GM13977 (cell line): ENCODE data around the gene BEGAIN.

Experiments used
- DNase-seq: peaks from one replicate; pipeline ENCODE4 v3.0.0; 2012; ENCODE audit warnings: low spot score
- in situ Hi-C: fragments of 300-500 bp; cut with MboI; formaldehyde crosslinking; loops from one replicate; pipeline ENCODE4 v1.12.0; 2022; ENCODE audit warnings: low sequenced_read_pairs, low pct_unique_long_range_greater_than_20kb, mixed read lengths, inconsistent platforms; ENCODE audit not compliant: unreplicated experiment
- TF ChIP-seq, protein P1 (sequence below): IDR thresholded peaks from 2 replicates; pipeline ENCODE4 v1.5.1; 2012; ENCODE audit warnings: mild to moderate bottlenecking, control low read depth; ENCODE audit not compliant: insufficient read depth; ENCODE audit errors: extremely low read depth, missing control alignments

Gene BEGAIN

DNA sequence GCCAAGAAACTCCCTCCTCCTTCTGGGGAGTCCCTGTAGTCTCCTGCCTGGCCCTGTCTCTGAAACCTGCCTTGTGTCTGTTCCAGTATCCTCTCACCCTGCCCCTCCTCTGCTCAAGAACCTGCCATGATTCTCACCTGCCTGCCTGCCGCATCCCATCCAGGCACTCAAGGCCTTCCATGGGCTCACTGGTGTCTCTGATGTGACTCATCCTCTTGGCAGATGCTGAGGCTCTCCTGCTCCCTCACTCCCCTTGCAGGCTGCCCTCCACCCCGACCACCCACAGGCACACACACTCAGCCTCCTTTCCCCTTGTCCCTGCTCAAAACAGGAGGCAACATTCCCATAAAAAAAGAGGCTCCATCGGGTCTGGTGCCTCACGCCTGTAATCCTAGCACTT, 5.8 kb upstream of the BEGAIN start:
- in situ Hi-C loops, result no loop called here
- no peak for DNase-seq

DNA sequence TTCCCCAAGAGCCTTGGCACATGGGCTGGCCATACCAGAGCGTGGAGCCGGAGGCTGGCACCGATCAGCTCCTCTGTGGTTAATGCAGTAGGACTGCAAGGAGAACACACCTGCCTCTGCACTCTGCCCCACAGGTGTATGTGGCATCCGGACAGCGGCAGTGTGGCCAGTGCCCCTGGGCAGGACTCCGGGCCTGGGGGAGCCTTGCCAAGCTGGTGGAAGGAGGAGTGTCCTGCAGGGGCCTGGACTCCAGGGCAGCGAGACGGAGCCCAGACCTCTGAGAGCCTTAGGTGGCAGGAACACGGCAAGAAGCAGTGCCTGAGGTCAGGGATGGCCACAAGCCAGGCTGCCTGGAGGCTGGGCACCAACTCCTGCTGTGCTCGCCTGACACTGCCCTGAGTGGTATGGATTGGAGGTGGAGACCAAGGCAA, 5.3 kb upstream of the BEGAIN start:
- in situ Hi-C loops, result no loop called here
- TF ChIP-seq, protein P1, sequence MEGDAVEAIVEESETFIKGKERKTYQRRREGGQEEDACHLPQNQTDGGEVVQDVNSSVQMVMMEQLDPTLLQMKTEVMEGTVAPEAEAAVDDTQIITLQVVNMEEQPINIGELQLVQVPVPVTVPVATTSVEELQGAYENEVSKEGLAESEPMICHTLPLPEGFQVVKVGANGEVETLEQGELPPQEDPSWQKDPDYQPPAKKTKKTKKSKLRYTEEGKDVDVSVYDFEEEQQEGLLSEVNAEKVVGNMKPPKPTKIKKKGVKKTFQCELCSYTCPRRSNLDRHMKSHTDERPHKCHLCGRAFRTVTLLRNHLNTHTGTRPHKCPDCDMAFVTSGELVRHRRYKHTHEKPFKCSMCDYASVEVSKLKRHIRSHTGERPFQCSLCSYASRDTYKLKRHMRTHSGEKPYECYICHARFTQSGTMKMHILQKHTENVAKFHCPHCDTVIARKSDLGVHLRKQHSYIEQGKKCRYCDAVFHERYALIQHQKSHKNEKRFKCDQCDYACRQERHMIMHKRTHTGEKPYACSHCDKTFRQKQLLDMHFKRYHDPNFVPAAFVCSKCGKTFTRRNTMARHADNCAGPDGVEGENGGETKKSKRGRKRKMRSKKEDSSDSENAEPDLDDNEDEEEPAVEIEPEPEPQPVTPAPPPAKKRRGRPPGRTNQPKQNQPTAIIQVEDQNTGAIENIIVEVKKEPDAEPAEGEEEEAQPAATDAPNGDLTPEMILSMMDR, result no peak
- no peak for DNase-seq

More for the DNA sequence above, 5.8 kb upstream of the BEGAIN start:
- TF ChIP-seq, protein P1, result no peak

DNA sequence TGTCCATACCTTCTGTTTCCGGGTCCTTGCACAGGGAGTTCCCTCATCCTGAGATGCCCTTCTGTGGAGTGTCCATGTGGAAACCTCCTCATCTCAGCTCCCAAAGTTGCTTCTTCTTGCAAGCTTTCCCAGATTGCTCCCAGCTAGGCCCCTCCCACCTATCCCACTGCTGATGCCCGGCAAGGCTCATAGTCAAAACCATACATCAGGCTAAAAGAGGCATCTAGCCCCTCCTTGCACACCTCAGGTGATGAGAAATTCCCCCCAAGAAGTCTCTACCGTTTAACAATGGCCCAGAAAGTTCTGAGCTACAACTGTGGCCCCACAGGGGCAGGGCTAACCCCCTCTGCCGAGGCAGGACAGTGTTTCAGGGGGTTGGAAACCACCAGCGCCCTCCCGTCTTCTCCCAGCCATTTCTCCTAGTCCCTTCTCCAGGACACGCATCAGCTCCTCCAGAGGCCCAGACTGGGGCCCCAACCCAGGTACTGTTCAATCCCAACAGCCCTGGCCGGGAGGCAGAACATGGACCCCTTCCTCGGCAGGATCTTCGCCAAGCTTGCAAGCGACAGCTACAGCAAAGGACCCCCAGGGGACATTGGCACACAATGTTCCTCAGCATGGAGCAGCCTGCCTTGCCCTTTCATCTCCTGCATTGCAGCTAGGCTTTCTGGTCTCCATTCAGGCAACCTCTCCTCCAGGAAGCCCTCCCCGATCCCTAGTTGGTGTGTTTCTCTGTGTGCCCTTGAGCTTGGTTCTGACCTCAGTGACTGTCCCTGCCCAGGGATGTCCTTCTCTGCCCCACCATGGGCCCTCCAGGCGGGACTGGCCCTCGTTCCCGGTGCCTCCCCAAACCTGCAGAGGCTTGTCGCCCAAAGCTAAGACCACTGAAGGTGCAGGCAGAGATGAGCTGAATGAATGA, 4.5 kb upstream of the BEGAIN start:
- TF ChIP-seq, protein P1, result no peak
- in situ Hi-C loops, result no loop called here
- DNase-seq, result no peak

DNA sequence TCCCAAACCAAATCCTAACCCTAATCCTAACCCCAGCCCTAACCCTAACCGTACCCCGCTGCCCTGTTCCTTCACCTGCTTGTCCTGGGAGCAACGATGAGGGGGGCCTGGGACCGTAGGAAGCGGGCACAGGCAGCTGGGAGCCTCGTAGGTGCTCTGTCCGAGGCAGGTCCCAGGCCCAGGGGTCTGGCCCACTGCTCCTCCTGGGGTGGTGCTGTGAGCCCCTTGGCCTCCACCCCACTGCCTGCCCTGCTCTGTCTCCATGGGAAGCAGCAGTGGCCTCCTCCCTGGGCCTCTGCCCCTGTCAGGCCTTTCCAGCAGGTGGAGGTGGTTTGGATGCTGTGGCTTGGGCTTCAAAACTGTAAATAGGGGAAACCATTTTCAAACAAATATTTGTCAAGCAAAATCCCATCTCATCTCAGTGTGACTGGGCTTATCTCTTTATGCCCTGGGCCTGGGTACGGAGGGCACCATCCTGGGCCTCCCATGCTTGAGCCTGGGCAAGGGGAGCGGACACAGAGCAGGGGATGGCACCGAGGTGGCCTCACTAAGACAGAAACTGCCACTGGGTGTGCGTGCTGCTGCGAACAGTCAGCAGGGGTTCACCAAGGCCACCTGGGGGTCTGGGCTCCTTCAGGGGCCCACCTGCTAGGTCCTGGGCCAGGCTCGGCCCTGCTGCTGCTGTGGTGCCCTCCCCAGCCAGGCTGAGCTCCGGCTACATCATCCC, 3.7 kb upstream of the BEGAIN start:
- in situ Hi-C loops, result no loop called here
- DNase-seq, result no peak
- TF ChIP-seq, protein P1, result no peak

DNA sequence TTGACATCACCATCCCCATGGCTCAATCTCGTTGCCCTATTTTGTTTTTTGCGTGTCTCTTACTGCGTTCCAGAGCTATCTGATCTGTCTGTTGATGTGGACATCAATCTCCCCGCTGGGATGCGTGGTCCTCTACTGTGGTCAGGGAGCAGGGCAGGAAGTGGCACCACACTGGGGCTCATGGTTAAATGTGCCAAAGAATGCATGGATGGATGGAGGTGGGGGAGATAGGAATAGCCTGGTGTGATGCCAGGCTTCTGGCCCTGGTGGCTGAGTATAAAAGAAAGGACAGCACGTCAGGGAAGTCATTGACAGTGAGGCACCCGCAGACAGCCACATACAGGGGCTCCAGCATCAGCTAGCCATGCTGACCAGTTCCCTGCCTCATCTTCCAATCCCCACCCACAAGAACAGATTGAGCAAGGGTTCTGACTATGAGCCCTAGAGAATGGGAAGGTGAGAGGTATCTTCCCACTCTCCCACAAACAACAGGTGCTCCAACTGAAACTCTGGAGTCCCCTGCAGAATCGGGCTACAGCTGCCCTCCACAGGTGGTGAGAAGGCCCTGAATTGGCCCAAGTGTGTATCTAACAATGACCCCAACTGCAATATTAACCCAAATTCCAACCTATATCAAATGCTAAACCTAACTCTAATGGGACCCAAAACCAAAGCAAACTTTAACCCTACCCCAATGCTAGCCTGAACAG, 2.7 kb upstream of the BEGAIN start:
- DNase-seq, result no peak
- in situ Hi-C loops, result no loop called here
- TF ChIP-seq, protein P1, result no peak

DNA sequence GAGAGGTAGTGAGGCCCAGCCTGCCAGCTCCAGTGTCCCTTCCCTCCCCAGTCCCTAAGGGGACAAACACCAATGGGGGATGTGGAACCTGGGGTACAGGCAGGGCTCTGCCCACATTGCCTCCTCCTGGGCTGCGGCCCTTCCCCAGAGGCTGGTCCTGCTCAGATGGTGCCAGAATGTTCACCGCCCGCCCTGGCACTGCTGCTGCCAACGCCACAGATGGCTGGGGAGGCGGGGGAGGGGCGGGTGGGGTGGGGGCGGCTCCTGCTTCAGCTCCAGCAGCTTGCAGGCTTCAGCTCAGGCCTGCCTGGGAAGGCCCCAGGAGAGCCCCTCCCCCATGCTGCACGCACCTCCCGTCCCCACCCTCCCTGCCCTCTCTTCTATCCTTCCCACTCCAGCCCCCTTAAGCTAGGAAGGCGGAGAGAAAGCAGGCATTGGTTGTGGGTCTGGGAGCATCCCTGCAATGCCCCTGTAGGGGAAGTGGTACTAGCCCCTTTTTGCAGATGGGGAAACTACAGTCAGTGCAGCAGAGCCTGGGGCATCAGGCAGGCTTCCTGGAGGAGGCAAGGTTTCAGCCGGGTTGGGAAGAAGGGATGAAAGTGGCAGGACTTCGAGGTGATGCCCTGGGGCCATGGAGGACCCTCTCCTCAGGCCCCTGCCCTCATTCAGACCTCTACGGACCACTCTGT, 2.0 kb upstream of the BEGAIN start:
- DNase-seq, result no peak
- TF ChIP-seq, protein P1, result no peak
- in situ Hi-C loops, result no loop called here
